ENCODE data around the gene RIMBP2.
A peak's percentile ranks its signal among the peaks of the same experiment; 100 is the strongest.

RIMBP2 gene

DNA sequence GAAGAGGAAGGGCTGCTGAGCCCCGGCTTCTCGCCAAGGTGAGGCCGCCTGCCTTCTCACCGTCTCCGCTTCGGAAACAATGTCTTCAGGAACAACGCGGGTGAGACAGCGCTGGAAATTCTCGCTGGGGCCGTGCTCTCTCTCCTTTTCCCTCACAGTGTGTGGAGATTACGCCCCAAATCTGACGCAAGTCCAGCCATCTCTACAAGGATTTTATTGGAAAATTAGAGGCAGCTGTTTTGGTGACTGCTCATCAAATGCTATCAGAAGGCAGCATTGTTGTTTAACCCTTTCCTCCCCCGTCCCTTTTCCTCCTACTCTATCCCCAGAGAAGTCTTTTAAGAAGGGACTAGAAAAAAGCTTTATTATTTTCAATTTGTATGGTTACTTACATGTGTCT is 324.9 kb downstream of the RIMBP2 start:
- no peak for DNase-seq

DNA sequence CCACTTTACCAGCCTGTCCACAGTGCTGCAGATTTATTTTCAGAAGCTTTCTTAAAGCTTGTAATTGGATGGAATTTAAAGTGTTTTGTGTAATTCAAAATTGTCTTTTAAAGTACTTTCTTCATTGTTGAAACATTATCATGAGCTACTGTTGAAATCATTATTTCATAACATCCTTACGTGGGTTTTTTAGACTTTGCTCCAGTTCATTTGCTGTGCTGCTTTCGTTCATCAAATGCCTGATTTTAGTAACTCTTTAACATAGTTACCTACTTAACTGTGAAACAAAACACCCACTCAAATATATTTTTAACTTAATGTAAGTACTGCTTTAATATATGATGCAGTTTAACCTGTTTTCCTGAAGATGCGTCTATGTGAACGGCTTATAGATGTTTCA is 330.9 kb downstream of the RIMBP2 start:
- DNase-seq = no peak

DNA sequence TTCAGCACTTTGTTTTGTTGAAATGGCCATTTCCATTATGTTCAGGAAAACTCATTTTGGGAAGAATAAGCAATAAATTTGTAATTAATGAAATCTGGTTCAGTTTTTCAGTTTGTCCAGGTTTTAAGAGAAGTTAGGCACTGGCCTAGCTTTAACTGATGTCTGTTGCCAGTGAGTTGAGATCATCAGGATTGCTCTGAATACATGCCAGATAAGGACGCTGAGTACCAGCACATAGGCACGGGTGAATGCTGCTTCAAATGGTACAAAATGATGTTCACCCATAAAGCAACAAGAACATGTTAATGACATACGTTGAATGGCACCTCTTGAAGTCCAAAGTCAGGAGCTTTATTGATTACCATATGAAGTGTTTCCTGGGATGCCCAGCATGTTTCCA is 331.9 kb downstream of the RIMBP2 start:
- no peak for DNase-seq

DNA sequence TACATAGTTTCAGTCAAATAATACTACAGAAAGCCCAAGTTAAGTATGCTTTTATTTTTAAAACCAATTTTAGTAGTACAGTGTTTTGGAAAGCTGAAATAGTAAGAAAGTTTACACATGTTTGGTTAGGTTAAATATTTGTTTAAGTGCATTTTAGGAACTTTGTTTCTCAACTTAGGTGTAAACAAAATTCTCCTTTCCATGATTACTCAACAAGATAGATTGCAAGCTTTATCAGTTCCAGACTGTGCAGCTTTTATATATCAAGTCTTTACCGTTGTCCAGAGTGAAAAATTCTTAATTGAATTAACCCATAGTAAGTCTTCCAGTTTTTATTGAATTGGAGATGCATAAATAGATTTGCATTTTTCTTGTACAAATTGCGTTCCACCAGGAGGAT is 333.3 kb downstream of the RIMBP2 start:
- no peak for DNase-seq

DNA sequence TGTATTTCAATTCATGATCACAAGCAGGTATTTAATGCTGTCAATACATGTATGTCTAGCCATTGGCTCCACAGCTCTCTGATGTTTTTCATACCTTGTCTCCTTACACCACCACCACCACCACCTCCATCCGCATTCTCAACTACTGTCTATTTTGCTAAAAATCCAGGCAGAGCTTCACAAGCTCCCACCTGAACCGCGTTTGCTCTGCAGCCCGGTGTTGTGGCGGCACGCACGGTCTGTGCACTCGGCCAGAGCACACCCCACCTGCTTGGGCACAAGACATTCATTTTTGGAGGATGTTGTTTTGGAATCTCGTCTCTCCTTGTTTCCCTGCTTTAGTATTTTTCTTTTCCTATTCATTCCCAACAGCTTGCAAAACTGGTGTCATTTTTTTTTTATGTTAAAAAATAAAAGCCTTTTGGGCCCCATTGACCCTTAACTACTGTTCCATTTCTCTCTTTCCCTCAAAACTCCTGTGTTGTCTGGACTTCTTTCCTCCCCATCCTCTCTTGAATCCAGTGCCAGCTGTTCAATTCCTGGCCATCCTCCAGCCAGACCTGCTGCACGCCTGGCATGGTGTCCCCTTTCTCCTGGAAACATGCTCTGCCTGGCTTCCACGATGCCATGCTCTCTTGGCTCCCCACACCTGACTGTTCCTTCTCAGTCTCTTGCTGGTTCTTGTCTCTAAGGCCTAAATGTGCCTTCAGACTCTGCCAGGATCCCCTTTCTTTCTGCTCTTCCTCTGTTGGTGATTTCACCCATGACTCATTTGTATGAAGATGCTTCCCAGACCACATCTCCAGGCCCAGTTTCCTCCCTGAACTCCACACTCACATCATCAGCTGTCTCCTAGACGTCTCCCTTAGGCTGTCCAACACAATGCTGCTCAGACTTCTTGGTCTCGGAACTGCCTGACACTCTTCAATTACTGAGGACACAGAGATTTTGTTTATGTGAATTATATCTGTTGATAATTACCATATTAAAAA is 340.5 kb downstream of the RIMBP2 start:
- no peak for DNase-seq

DNA sequence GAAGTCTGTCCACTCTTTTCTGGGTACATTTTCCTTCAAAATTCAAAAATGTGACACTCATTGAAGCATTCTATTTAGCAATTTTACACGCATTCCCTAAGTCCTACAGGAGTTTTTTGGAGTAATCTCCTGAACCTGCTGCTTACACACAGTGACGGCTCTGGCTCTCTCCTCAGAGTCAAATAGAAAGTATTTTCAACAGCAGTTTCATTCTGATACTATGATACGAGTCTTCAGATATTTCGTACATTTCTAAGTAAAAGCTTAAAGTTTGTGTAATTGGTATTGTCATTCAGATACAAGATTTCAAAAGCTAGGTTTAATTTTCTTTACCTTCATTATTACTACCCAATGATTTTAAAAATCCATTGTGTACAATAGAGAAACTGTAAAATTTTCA is 342.0 kb downstream of the RIMBP2 start:
- DNase-seq = no peak

DNA sequence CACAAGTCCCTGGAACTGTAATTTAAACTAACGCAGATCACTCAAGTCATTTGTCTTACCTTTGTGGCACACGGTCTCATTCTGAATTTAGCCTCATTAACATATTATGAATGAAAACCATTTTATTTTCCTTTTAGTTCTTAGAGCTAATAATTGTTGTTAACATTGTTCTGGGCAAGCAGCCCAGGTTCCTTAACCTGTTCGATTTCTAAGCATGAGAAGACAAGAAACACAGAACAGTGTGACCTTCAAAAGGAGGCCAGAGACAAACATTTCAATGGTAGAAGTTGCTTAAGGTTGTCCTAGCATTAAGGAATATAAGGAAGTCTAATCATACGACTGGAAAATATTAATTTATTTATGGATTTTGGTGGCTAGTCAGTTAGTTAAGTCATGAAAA is 343.2 kb downstream of the RIMBP2 start:
- no peak for DNase-seq

DNA sequence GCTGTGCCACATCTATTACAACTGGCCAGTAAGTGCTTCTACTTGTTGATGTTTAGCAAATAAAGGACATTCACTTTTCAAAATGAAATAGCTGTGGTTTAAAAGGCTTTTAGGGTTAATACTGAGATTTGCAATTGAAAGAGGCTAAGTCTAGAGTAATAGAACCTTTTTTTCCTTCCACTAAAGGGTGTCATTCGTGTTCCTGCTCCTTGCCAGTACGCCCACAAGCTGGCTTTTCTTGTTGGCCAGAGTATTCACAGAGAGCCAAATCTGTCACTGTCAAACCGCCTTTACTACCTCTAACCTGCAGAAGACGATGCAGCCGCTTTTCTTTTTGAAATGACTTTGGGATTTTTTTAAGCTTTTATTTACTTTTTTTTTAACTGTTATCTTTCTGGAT is 344.8 kb downstream of the RIMBP2 start:
- no peak for DNase-seq

DNA sequence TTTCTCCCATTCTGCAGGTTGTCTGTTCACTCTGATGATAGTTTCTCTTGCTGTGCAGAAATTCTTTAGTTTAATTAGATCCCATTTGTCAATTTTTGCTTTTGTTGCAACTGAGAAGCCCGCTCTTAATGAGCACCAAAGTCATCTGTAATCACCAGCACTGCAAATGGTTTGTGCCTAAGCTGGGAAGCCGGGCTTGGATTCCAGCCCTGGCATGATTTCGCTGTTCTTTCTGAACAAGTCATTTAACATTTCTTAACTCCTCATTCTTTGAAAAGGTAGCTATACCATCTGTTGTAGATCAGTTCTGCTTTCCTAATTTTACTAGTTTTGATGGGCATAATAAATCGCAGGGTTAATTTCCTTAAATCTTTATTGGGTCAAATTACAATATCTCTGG is 346.3 kb downstream of the RIMBP2 start:
- DNase-seq = no peak

DNA sequence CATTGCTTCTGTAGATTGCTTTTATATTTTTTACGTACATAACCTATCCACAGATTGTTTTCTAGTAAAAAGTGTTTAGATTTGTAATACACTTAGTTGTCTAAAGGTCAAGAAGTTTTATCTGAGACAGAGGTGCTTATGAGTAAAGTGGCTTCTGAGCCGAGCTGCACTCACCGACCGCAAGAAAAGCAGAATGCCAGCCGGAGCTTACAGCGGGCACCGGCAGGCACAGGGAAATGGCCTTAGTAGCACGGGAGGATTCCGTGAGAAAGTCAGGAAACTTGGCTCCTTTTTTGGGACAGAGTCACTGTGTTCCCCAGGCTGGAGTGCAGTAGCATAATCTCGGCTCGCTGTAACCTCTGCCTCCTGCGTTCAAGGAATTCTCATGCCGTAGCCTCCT is 348.6 kb downstream of the RIMBP2 start:
- no peak for DNase-seq

DNA sequence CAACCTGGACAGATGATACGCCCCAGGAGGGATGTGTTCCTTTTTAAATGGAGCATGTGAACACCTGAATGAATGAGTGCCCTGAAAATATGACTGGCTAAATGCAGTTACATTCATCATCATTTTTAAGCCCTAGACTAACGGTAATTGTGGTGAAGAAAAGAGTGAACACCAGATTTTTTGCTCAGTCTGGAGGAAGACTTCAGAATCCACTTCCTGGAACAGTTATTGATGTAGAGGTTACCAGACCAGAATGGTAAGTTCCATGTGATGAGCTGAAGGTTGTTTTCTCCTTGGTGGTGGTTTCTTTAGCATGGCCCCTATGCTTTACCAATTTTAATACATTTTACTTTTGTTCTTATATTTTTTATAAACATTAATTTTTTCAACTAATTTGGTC is 349.1 kb downstream of the RIMBP2 start:
- DNase-seq = no peak

DNA sequence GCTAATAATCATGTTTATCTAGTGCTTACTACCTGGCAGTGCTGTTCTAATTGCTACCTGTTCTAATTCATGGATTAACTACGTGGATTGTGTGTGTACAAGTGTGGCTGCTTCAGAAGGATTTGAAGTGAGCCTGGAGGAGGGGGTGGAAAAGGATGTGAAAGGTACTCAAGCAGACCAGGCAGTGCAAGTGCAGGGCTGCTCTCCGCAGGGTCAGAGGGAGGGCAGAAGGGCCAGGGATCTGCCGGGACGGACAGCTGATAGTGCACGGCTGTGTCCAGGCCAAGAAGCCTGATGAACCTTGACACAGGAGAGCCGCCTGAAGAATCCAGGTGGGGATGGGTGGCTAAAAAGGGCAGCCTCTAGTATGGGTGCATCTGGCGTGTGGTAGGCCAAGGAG is 349.9 kb downstream of the RIMBP2 start:
- no peak for DNase-seq

DNA sequence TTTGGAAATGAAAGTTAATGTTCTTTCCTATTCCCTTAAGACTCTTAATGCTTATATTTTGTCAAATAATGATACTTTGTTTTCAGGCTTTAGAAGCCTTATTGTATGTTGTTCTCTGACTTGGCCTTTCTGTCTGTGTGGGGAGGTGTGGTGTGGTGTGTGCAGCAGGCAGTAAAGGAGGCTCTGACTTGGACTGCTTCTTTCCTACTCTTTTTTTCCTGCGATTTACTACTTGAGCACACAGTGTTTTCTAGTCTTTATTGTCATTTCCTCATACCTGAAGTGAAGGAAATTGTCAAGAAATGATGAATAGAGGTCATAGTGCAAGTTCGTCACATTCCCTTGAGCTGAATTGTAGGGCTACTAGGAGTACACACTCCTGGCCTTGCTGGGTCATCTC is 351.5 kb downstream of the RIMBP2 start:
- DNase-seq = no peak

DNA sequence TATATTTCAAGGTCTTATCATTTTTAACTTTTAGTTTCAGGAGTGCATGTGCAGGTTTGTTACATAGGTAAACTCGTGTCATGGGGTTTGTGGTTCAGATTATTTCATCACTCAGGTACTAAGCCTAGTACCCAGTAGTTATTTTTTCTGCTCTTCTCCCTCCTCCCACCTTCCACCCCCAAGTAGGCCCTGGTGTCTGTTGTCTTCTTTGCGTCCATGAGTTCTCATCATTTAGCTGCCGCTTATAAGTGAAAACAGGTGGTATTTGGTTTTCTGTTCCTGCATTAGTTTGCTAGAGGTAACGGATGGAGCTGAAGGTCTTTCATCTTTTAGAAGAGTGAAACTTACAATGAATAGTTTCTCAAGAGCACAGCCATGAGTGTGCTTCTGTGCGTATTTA is 354.0 kb downstream of the RIMBP2 start:
- DNase-seq = no peak

DNA sequence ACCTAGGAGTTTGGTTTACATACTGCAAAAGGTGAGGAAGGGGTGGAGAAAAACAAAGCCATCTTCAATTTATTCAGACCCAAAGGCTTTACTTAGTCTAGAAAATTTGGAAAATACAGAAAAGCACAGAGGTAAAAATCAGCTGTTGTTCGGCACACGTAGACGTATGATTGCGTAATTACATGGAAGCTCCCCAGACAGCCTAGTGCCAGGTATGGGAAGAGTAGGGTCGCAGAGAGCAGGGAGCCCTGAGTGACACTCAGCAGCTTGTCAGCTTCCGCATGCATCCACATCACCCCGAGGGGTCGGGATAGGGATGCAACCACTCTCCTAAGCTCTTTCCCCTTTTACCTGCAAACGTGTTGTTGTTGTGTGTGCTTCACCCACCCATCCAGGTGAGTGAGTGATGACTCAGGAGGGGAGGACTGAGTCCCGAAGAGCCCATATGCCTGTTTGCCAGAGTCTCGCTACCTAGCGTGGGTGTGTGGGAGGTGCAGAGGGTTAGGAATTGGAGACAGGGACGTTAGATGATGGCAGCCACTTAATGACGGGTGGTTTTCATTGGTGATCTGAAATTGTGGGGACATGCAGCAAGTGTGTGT is 358.3 kb downstream of the RIMBP2 start:
- no peak for DNase-seq

DNA sequence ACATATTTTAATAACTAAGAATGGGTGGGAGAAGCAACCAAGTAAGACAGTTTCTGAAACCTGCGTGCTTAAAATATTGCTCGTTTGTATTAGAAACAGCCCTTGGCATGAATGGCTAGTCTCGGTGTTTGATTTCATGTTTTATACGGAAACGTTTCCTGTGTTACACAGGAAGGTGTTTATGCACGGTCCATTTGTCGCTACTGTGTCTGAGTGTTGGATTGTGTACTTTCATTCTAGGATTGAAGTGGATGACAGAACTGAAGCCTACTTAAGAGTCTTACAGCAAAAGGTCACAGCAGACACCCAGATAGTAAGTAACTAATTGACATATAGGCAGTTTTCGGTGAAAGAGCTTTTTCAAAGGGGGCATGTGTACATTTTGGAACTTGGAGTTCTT is 358.9 kb downstream of the RIMBP2 start:
- no peak for DNase-seq

DNA sequence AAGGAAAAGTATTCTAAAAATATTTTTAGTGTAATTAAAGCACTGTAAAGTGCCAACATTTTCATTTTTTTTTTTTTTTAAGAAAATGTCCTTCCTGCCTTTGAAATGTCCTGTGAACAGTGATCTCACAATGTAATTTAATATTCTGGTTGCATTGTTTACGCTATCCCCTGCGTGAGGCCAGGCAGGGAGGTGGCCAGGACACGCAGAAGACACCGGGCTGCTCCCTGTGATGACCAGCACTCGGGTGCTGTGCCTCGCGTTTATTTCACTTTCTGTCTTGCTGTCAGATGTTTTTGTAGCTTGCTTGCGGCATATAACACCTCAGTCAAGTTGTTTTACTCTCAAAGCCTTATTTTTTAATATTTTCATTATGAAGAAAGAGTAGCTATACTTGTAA is 359.9 kb downstream of the RIMBP2 start:
- no peak for DNase-seq

DNA sequence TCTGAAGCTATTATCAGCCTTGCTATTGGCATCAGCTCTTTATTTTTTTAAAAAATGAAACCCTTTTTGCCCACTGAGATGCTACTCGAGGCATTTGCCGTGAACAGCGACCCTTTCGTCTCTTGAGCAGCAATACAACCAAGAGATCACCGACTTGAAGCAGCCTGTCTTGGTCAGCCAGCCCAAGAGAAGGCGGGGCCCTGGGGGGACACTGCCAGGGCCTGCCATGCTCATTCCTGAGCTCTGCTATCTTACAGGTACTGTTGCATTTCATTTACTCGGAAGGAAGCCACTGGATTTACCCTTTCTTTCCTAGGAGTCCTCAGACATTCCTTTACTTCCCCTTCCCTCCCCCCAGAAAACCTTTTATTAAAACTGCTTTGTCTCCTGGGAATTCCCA is 361.7 kb downstream of the RIMBP2 start:
- no peak for DNase-seq

DNA sequence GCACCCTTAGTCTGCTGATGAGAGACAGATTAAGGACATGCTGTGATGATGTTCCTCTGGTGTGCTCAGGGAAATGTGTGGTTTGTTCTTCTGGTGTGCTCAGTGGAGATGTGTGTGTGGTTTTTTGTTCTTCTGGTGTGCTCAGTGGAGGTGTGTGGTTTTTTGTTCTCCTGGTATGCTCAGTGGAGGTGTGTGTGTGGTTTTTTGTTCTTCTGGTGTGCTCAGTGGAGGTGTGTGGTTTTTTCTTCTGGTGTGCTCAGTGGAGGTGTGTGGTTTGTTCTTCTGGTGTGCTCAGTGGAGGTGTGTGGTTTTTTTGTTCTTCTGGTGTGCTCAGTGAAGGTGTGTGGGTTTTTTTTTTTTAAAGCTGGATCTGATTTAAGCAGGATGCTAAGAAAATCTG is 363.0 kb downstream of the RIMBP2 start:
- DNase-seq = no peak

DNA sequence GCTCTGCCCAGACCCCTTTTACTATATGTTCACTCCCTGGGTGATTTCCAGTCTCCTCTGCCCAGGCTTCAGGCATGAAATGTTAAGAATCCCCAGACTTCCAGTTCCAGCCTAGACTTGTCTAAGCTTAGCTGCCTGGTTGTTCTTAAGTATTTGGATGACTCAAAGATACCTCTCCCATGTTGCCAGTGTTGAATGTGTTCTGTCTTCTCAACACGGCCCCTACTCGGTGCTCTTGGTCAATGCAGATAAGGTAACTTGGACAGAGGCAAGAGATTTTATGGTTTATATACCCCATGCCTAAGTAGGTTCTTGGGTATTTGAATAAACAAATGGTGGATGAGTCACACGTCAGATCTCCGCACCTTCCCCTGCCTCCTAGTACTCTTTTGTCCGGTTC is 364.8 kb downstream of the RIMBP2 start:
- DNase-seq = peak; percentile 51

DNA sequence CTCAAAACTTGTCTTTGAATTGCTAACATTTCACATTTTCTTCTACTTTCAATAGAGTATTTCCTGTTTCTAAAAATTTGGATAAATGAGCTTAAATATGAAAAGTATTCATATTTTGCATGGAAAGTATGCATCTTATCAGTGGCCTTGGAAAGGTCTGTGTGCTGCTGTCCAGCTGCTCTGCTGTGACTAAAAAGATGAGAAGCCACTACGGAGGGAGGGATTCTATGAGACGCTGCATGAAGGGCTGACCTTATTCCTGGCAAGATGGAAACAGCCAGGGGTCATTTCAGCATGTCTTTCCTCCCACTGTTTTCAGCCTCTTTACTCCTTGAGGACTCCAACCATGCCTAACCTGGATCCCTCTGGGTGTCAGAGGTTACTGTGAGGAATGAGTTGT is 365.4 kb downstream of the RIMBP2 start:
- no peak for DNase-seq

DNA sequence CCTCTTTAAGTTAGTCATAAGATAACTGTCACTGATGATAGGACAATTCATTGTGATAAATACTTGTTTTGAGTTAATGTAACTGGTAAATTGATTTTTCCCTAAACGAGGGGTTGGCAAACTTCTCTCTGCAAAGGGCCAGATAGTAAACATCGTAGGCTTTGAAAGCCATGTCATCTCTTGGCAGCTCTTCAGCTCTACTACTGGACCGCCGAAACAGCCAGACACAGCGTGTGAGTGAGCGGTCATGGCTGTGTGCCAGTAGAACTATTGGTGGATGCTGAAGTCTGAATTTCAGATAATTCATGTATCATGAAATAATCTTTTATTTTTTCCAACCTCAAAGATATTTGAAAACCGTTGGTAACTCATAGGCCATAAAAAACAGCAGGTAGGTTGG is 368.5 kb downstream of the RIMBP2 start:
- no peak for DNase-seq

All from NCI-H526 treated with DMSO at 0.1 percent for 48 hours (cell line).